ENCODE data around the gene CARD10.

Gene CARD10

GRCh38 chr22:37492428-37493344 lies 26.5 kb downstream of the CARD10 start:
- no peak for DNase-seq
- intact Hi-C loops (cut with DNase I): no loop called here

- intact Hi-C loops (cut with DNase I): no loop called here
- DNase-seq: no peak
Observed at GRCh38 chr22:37491559-37492427, 27.4 kb downstream of the CARD10 start.

- DNase-seq: no peak
- intact Hi-C loops (cut with DNase I): no loop called here
Observed at GRCh38 chr22:37491106-37491505, 28.1 kb downstream of the CARD10 start.

GRCh38 chr22:37489983-37490382 lies 29.2 kb downstream of the CARD10 start:
- DNase-seq: no peak
- intact Hi-C loops (cut with DNase I): no loop called here

GRCh38 chr22:37488337-37489135 lies 30.7 kb downstream of the CARD10 start:
- DNase-seq: no peak
- intact Hi-C loops (cut with DNase I): no loop called here

GRCh38 chr22:37487571-37487970 lies 31.6 kb downstream of the CARD10 start:
- DNase-seq: no peak
- intact Hi-C loops (cut with DNase I): no loop called here

GRCh38 chr22:37487129-37487528 lies 32.1 kb downstream of the CARD10 start:
- no peak for DNase-seq
- intact Hi-C loops (cut with DNase I): no loop called here

GRCh38 chr22:37486224-37486845 lies 32.9 kb downstream of the CARD10 start, which contains the start of gene MFNG:
Gene MFNG (minus strand): TSS chr22:37486384. CDS start chr22:37486177, 207 bp downstream.
- peak in 5 of 10 donors; percentile 19 to 38 (median 27) for DNase-seq
- intact Hi-C loops (cut with DNase I): no loop called here

- intact Hi-C loops (cut with DNase I): no loop called here
- DNase-seq: no peak
Observed at GRCh38 chr22:37485395-37486223, 33.6 kb downstream of the CARD10 start.

- DNase-seq: peak in 6 of 10 donors; percentile 25 to 90 (median 38)
- intact Hi-C loops (cut with DNase I): no loop called here
Observed at GRCh38 chr22:37484480-37485394, 34.5 kb downstream of the CARD10 start.

GRCh38 chr22:37483050-37483449 lies 36.2 kb downstream of the CARD10 start:
- DNase-seq: no peak
- intact Hi-C loops (cut with DNase I): no loop called here

- intact Hi-C loops (cut with DNase I): no loop called here
- no peak for DNase-seq
Observed at GRCh38 chr22:37482244-37482643, 37.0 kb downstream of the CARD10 start.

GRCh38 chr22:37481347-37481907 lies 37.8 kb downstream of the CARD10 start:
- DNase-seq: no peak
- intact Hi-C loops (cut with DNase I): no loop called here

GRCh38 chr22:37480387-37481346 lies 38.5 kb downstream of the CARD10 start:
- DNase-seq: no peak
- intact Hi-C loops (cut with DNase I): no loop called here

- intact Hi-C loops (cut with DNase I): no loop called here
- DNase-seq: no peak
Observed at GRCh38 chr22:37479196-37479595, 40.0 kb downstream of the CARD10 start.

Measured in posterior cingulate gyrus (tissue), 11 donors.